Fibroblast of peridontal ligament (primary cell): ENCODE measurements around the gene SLC9A9.

ENCODE experiments used
- DNase-seq: peaks from one replicate; pipeline ENCODE4 v3.0.0-alpha.2; 2010; ENCODE audit errors: extremely low read depth

Gene SLC9A9

GRCh38 chr3:143416229-143416628 lies 432.0 kb downstream of the SLC9A9 start:
- DNase-seq, result no peak

GRCh38 chr3:143414571-143415253 lies 433.6 kb downstream of the SLC9A9 start:
- no peak for DNase-seq

GRCh38 chr3:143413372-143413771 lies 434.9 kb downstream of the SLC9A9 start:
- DNase-seq, result no peak

- no peak for DNase-seq
These were observed 436.2 kb downstream of the SLC9A9 start for GRCh38 chr3:143412084-143412483.

GRCh38 chr3:143410259-143410658 lies 438.0 kb downstream of the SLC9A9 start:
- no peak for DNase-seq

- no peak for DNase-seq
These were observed 439.5 kb downstream of the SLC9A9 start for GRCh38 chr3:143408771-143409170.

- DNase-seq, result no peak
These were observed 445.7 kb downstream of the SLC9A9 start for GRCh38 chr3:143402602-143403001.

GRCh38 chr3:143396790-143397189 lies 451.5 kb downstream of the SLC9A9 start:
- no peak for DNase-seq

DNA sequence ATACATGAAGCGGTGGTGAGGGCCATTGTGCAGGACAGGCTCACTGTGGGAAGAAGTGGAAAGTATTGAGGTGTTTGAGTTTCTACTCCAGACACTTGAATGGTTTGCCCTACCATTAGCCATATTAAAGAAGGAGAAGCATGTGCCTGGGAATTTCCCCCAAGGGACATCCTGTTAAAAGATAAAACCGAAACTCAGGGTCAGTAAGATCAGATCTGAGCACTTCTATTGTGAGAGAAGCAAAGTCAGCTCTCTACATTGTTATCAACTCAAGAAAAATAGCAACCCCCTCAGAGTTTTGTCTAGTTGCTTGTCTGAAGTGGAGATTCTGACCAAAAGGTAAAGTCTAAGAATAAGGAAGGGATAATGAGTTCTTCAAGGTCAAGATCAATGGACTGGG lies 458.9 kb downstream of the SLC9A9 start:
- no peak for DNase-seq

DNA sequence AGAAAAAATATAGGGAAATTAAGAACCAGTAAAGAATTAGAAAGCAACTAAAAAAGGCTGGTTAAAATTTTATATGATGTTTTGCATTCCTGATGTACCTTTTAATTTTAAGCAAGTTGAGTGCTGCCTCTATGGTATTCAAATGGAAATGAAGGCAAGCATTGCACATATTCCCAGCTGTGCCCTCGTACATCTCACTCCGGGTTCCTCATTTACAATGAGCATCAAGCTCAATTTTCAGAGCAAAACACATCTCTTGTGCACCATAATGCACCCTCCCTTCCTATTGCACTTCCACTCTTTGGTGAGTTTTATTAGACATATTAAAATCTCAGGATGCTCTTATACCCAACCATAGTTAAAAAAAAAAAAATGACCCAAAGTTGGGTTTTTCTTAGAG lies 460.8 kb downstream of the SLC9A9 start:
- DNase-seq, result no peak

- no peak for DNase-seq
These were observed 464.2 kb downstream of the SLC9A9 start for GRCh38 chr3:143384076-143384475.

GRCh38 chr3:143383421-143383820 lies 464.8 kb downstream of the SLC9A9 start:
- no peak for DNase-seq

DNA sequence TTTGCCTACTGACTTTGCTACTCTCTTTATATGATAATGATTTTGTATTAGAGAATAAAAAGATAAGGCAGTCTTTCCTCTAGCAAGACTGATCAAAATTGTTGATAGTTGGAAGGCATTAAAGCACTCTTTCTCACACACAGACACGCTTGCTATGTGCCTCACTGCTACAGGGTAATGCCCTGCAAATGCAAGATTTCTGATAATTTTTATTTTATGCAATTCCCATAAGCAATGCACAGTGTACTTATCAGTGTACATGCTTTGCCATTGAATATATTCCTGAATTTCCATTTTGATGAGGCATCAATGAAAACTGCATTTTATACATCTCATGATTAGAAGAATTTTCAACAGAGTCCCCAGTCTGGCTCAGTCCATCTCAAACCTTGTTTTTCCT lies 465.5 kb downstream of the SLC9A9 start:
- DNase-seq, result no peak

GRCh38 chr3:143380449-143380848 lies 467.8 kb downstream of the SLC9A9 start:
- DNase-seq, result no peak

DNA sequence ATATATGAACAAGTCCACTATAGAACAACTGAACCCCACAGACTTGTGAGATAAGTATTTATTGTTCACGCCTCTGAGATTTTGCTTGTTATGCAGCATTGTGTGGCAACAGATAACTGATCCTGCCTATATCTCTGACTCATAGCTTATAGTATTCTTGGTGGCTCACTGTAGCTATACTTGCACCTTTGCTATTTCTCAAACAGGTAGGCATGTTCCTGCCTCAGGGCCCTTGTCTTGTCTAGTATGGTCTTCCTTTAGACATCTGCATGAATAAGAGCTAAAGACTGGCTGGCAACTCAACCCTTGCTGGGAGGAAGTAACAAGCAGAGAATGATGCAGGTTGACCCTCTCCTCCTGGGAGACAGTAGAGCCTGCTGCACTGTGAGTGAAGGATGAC lies 472.6 kb downstream of the SLC9A9 start:
- no peak for DNase-seq

- DNase-seq, result no peak
These were observed 481.1 kb downstream of the SLC9A9 start for GRCh38 chr3:143367171-143367570.

DNA sequence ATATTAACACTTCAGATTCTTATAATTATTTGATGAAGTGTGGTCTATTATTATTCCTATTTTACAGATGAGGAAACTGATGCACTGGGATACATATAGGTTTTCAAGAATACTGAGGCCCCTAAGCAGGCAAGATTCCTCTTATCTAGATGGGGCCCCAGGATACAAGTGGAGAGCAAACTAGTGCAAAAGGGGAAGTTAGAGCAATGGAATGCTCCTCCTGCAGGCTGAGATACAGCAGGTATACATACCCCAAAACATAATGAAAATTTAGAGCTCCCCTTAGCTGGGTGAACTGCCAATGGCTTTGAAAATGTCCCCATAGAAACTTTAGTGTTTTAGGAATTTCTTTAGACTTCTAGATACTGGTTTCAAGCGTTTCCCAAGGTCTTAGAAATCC lies 481.6 kb downstream of the SLC9A9 start:
- DNase-seq, result no peak

DNA sequence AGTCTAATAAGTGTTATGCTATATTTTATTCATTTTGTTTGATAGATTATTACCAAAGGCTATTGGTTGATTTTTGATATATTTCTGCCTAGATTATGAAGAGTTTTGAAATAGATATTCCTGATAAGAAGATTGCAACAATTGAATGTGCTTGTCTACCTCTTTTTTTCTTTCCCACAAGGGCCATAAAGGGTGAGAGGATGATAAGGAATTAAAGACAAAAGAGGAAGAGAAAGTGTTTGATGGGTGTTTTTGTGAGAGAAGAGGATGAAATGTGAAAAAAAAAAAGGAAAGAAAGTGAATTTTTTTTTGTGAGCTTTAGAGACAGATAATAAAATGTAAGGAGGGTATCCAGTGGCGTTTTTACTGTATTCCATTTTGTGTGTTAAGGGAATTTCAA lies 484.3 kb downstream of the SLC9A9 start:
- no peak for DNase-seq

DNA sequence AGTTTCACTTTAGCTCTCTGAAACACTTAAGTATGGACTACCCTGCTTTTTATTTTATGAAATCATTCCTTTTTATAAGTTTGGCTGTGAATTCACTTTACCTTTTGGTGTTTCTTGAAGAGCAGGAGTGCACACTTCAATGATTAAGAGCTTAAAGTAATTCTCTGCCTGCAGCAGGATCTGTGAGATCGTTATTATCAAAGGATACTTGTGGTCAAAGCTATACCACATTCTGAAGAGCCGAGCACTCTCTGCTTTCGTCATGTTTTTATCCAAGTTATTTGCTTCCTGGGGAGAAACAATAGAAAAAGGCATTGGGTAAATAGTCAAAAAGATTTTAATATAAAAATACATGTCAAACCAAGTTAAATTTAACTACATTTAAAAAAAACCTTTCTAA lies 485.0 kb downstream of the SLC9A9 start:
- peak; percentile 64 for DNase-seq

GRCh38 chr3:143362115-143362991 lies 485.9 kb downstream of the SLC9A9 start:
- DNase-seq, result peak; percentile 2

- no peak for DNase-seq
These were observed 486.7 kb downstream of the SLC9A9 start for GRCh38 chr3:143361589-143361988.

DNA sequence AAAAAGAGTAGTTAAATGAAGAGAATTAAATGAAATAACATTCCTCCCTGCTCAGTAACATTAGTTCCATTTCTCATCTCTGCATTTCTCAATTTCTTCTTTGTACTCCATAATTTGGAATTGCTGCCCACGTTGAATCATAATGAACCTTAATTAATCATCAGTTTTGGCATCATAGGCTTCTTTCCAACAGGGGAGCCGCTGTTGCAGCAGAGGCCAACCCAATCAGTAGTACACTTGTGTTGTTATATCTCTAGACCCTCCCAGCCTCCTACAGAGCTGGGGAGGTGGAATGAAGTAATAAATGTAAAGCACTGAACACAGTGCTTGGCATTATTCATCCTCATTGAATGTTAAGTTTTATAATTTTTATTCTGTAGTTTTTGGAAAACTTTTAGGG lies 488.0 kb downstream of the SLC9A9 start:
- no peak for DNase-seq

DNA sequence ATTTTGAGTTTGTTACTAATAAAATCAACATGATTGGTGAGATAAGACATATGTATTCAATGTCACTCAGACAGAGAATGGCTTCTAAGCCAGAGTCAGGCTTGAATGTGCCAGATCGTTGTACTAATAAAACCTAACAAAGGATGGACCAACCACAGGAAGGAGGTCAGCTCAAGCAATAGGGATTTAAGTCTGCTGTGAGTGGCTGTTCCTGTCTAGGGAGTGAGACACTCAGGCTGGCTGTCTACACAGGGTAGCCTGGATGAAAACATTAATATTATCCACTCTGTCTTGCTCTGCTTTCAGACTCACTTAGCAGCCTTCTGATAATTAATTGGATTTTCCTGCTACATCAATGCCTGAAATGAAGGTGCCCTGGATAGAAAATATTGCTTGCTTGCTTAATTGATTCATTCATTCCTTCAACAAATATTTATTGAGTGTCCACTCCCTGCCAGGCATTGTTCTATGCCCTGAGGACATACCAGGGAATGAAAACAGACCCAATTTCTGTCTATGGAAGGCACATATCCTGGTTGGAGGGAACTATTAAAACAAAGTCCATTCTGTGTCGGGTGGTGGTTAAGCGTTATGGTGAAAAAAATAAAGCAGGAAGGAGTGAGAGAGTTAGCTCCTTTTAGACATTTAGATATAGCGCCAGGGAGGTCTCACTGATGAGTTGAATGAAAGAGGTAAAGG lies 489.3 kb downstream of the SLC9A9 start:
- no peak for DNase-seq
